ENCODE results near the gene ARHGAP12. TPM values are rescaled to one million over a fixed set of nuclear protein-coding genes. Genes with fewer than 3 reads are reported as not detected.
"Not testable (repeated sequence)": the region's sequence is repeated elsewhere in the genome, so short reads cannot be mapped to it uniquely, and the experiment has no call there.

ARHGAP12 gene
- total RNA-seq, 1 donor from 2014 or later = 77.3 TPM

DNA sequence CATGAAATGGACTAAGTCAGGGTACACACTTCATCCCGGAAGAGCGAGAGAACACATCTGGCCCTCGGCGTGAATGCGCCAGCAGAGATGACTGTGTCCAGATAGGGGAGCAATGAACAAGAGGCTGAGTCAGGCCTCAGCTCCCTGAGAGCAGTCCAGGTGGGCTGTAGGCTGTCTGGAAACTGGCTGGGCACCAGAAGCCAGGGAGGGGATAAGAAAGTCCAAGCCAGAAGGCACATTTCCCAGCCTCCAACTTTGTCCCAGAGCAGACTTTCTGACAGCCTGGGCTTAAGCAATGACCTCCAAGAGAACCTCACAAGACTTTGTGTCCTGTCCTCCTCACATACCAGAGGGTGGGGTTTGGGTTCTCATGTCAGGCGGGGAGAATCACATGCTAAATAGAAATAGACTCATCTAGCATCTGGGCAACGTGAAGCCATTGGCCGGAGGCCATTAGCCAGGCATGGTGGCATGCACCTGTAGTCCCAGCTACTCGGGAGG is 157.2 kb downstream of the ARHGAP12 start:
- peak; percentile 81 for DNase-seq (ENCODE audit: low spot score)

DNA sequence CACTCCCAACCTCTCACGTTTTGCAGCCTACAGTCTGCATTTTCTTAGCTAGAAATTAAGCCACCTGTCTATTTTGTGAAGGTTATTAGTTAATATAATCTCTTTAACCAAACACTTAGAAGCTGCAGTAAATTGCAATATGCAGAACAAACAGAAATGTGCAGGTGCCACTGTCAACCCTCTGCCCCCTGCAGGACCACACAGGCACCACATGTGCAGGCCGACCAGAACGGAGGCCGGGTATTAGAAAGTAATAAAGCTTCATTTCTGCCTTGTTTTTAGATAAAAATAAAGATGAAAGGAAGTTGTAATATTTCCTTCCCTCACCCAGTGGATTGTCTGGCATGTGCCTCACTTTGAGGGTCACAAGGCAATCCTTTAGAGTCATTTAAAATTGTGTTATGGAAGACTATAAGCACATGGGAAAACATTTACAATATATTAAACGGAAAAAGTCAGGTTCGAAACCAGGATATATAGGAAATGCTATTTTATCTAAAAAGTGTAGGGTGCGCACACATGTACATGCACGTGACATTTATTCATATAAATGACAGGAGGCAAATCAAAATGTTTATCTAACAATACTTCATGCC is 158.2 kb downstream of the ARHGAP12 start:
- no peak for DNase-seq (ENCODE audit: low spot score)

DNA sequence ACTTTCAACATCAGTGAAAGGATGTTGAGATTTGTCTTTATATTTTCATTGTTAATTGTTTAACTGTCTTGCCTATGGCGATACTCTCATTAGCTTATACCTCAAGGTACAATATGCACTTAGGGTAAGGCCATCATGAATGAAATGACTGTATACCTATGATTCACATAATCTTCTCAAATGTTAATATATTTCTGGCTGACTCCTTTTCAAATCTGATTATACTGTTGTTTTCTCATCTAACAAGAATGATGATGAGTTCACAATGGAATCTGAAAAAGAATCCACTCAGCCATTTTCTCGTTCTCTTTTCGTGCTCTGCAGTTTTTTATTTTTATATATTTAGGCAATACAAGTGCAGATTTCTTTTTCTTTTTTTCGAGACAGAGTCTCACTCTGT is 159.1 kb downstream of the ARHGAP12 start:
- DNase-seq (ENCODE audit: low spot score) = no peak

DNA sequence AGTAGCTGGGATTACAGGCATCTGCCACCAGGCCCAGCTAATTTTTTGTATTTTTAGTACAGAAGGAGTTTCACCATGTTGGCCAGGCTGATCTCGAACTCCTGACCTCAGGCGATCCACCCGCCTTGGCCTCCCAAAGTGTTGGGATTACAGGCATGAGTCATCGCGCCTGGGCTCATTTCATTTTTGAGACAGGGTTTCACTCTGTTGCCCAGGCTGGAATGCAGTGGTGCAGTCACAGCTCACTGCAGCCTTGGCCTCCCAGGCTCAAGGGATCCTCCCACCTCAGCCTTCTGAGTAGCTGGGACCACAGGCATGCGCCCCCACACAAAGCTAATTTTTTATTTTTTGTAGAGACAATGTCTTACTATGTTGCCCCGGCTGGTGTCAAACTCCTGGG is 159.7 kb downstream of the ARHGAP12 start:
- DNase-seq (ENCODE audit: low spot score) = not testable (repeated sequence)

DNA sequence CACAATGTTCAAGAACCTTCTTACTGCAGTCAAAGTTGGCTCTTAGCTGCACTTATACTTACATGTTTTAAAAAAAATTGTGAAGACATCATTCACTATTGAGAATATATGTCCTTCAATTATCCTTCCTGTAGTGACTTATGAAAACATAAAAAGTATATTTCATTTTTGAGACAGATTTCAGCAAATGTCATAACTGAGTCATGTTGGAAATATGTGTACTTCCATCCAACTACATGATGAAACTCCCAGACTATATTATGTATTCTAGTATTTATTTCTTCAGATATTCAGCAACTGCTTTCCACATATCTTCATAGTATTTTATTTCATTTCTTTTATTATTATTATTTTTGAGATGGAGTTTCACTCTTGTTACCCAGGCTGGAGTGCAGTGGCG is 160.2 kb downstream of the ARHGAP12 start:
- peak; percentile 39 for DNase-seq (ENCODE audit: low spot score)

DNA sequence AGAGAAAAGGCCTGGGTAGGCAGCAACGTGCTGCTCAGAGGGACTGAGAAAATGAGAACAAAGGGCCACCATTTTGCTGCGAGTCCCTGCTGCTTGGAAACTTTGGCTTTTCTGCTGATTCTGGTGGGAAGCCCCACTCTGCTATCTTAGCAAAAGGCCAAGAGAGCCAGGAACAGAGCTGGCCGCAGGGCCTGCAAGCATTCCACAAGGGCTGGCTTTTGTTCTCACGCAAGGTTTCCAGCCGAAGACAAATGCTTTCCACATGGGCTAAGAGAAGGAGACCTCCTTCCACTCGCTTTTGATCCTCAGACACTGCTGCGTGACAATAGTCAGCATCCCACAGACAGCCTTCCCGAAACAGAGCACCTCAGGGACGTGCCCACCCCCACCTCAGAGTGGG is 163.1 kb downstream of the ARHGAP12 start:
- no peak for DNase-seq (ENCODE audit: low spot score)

DNA sequence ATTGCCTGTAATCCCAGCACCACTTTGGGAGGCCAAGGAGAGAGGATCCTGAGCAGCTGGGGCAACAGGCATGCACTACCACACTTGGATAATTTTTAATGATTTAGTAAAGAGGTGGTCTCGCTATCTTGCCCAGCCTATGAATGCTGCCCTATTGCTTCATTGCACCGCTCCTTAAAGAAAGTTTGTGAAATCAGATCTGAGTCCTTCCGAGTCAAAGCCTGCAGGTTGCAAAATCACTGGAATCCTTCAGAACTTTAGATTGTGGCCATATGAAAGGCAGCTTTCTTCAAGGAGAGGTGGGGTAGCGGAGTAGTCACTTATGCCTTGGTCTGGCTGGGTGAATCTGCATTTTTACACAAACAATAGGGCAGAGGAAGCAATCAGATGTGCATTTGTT is 166.3 kb downstream of the ARHGAP12 start:
- DNase-seq (ENCODE audit: low spot score) = no peak

DNA sequence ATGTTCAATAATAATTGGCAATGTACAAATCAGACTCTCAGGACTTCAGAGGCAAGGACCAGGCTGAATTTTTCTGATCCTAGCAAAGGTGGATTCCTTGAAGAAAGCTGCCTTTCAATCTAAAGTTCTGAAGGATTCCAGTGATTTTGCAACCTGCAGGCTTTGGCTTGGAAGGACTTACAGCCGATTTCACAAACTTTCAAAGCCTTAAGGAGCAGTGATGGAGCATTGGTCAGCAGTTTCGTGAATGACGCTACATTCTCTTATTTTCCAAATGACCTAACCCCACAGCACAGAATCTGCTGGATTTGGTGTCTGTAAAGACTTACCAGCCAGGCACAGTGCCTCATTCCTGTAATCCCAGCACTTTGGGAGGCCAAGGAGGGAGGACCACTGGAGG is 167.5 kb downstream of the ARHGAP12 start:
- peak; percentile 69 for DNase-seq (ENCODE audit: low spot score)

DNA sequence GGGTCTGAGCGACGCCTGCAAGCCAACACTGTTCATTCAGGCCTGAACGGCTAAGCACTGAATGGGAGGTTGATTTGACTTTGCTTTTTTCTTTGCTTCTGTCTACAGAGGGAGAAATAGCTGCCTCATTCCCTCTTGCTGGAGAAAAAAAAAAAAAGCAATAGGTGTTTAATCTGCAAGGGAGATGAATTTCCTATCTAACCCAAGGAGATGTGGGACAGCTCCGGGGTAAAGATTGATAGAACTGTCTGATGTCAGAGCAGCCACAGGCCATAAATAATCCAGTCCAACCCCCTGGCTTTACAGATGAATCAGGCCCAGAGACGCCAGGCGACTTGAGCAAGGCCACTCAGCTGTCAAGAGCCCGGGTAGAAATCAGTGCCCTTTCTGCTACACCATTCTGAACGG is 168.0 kb downstream of the ARHGAP12 start:
- no peak for DNase-seq (ENCODE audit: low spot score)

DNA sequence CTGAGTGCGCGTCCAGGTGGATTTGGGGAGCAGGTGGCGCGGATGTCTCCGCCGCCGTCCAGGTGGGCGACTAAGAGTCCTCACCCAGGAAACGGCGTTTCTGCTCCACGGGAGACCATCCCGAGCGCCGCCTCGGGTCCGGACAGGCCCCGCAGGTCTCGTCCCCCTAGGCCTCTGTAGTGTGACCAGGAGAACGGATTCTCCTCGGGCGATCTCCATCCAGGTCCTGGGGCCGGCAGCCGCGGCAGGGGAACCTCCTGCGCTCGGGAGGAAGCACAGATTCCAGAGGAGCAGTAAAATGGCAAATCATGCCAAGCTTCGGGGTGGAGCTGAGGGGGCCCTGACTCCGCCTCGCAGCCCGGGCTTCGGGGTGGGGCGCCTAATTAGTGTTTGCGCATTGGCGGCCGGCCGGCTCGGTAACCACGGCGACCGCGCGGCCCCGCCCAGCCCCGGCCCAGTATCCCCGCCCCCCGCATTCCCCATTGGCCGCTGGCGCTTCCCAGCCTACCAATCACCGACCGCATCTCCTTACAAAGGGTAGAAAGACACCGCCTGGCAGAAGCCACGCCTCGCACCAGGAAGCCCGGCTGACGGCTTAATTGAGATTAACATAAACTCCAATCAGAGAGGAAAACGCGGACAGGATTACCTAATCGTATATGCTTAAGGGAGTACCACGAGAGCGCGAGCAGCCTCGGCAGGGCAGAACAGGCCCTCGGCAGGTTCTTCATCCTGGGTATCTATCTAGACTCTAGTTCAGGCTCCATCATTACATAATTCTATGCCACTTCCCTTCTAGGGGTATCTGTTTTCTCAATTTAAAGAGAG is 168.6 kb downstream of the ARHGAP12 start:
- peak; percentile 99 for DNase-seq (ENCODE audit: low spot score)

DNA sequence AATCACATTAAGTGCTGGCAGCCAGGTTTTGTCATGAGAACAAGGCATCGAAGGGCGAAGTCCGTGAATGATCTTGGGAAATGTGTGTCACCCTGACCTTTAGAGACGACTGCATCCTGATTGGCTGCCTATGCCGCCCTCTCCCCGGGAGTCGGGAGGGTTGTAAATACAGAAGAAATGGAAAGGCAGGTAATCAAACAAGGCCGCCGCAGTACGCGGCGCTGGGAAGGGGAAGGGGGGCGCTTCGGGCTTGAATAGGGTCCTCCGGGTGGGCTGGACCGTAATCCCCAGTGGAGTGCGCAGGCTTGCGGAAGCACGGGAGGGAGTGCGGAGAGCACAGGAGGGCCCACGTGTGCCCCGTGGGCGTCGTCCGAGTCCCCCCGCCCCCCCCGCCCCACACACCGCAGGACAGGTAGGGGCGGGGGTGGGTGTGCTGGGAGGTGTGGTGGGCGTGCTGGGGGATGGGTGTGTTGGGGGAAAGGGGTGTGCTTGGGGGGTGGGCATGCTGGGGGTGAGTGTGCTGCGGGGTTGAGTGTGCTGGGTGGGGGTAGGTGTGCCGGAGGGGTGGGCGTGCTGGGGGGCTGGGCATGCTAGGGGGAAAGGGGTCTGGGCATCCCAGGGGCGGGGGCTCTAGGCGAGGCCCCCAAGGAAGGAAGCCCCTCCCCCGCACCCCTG is 169.4 kb downstream of the ARHGAP12 start:
- peak; percentile 61 for DNase-seq (ENCODE audit: low spot score)

DNA sequence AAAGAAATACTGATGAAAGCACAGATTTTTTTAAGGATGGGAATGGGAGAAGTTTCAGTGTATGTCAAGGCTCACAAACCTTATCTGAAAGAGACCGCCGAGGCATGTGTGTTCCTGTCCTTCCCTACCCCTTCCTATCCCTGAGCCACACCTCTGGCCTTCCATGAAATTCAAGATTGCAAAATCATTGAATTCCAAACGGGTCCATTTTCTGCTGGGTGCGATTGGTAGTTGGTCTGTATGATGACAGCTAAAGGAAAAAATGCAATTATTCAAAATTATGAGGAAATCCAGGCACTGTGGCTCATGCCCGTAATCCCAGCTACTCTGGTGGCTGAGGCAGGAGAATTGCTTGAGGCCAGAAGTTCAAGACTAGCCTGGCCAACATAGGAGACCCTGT is 170.1 kb downstream of the ARHGAP12 start:
- peak; percentile 71 for DNase-seq (ENCODE audit: low spot score)

DNA sequence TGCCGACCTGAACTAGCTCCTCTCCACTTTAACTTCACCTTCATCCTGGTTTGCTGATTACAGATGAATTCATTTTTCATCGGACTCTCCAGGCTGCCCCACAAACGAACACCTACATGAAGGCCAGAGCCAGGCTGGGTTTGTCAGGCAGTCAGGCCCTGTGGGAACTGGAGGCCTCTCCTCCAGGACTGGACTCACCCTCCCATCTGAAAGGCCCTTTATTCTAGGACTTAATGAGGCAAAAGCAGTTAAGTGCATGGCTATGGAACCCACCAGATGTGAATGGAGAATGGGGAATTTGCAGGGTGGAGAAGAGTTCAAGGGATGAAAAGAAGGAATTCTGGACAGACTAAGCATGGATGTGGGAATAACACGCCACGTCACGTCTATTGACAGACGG is 170.8 kb downstream of the ARHGAP12 start:
- DNase-seq (ENCODE audit: low spot score) = peak; percentile 47

DNA sequence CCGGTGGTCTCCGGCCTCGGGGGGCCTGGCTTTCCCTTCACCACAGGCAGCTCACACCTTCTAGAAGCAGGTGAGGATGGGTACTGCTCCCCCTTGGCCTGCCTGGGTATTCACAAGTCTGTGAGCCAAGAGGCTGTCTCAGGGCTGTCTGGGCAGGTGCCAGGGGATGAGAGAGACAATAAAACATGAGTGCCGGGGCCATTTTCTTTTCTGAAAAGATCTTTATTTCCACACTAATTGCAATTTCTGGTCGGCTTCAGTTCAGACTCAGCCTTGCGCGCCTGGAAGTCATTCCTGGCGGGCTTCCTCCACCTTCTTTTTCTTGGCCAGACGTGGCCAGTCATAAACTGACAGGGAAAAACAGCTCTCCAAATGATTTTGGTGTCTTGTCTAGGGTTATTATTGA is 171.2 kb downstream of the ARHGAP12 start:
- DNase-seq (ENCODE audit: low spot score) = no peak

DNA sequence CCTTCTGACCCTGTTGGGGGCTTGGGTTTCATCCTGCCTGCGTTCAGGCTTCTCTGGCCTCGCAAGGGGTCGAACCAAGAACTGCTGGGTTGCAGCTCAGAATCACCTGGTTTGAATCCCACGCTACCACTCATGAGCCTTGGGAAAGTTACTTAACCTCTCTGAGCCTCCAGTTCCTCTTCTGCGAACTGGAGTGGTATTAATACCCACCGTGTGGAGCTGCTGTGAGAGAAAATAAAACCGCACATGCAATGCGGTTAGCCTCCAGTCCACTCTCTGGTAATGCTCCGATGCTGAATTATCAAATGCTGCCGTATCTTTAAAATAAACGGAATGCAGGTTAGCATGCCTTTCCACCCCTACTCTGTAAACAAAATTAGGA is 171.9 kb downstream of the ARHGAP12 start:
- DNase-seq (ENCODE audit: low spot score) = no peak

DNA sequence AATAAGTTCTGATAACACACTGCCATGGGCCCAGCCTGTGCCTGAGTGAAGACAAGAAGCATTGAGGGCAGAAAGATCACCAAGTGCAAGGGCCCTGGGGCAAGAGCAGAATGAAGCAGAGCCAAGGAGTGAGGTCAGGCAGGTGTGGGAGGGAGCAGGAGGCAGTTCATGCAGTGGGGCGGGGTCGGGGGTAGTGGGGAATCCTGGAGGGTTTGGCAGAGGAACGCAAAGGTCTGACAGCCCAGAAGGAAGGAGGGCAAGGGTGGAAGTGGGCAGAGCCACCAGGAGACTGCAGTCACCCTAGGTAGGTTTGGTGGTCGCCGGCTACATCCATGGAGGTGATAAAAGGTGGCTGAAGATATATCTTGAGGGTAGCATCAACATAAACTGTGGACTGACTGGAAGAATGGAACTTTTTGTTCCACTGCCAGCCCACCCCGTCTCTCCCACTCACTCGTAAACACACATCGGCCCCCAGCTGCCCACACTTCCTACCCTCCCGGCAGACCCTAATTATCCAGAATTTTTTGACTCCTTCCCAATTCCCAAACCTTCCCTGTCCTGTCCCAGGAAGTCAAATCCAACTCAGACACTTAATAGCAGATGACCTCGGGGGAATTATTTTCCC is 172.4 kb downstream of the ARHGAP12 start:
- DNase-seq (ENCODE audit: low spot score) = no peak

Other genes starting within 250 kb of the ARHGAP12 start
- 155 TPM for gene KIF5B, start 127.6 kb upstream of the ARHGAP12 start, total RNA-seq (ENCODE audit: insufficient read depth, low replicate concordance)